GM18517 (cell line): Measurements from ENCODE around the gene RHOBTB3.
"Not testable (repeated sequence)": the region's sequence is repeated elsewhere in the genome, so short reads cannot be mapped to it uniquely, and the experiment has no call there.

Experiments used
- ATAC-seq: cut with Tn5 transposase; IDR thresholded peaks from one replicate; pipeline ENCODE4 v1.9.1; 2021; ENCODE audit warnings: mild to moderate bottlenecking, moderate library complexity; ENCODE audit not compliant: unreplicated experiment

Gene RHOBTB3

DNA sequence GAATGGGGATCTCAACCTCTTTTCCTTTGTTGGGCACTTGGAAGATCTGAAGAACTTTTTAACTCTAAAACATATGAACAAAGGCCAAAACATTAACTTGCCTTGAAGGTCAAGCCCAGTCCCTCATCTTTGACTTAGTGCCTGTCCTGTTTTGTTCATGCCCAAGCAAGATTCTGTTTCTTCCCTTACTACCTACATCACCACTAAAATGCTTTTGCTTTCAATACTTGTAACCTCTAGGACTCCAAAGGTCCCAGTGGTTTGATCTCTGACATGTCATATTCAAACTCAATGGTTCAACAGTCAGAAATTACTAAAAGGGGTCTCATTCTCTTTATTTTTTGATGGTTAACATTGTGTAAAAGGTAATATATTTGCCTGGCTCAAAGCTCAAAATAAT is 67.4 kb downstream of the RHOBTB3 start:
- no peak for ATAC-seq

DNA sequence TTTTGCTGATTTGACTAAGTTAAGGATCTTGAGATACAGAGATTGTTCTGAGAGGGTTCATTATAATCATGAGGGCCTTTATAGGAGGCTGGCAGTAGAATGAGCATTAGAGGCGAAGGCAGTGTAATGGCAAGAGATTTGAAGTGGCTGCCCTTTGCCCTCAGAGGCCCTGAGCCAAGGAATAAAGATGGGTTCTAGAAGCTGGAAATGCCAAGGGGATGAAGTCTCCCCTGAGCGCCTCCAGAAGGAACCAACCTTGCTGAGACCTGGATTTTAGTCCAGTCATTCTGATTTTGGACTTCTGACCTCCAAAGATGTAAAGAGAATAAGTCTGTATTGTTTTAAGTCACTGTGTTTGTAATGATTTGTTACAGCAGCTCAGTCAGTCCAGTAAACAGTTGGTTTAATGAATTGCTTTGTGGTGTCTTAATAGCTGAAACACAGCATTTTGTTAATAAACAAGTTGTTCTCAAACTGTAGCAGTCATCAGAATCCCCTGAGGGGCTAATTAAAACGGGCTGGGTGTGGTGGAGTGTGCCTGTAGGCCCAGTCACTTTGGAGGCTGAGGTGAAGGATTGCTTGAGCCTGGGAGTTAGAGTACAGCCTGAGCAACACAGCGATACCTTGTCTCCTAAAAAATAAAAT is 68.2 kb downstream of the RHOBTB3 start:
- ATAC-seq = no peak

DNA sequence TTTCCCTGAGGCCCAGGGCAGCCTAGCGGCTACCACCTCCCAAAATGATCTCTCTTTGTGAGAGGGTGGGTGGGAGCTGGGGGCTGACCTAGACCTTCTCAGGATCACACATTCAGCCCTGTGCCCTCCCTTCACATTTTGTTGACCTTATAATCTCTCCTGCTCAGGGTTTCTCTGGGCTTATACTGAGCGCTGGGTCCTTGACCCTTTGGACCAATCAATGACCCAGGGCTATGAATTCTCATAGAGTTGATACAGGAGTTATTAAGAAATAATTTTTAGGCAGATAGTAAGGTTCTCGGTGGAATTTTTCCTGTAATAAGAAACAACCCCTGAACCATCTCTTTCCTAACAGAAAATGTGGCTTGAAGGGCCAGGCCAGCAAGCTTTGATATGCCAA is 69.4 kb downstream of the RHOBTB3 start:
- ATAC-seq = no peak

DNA sequence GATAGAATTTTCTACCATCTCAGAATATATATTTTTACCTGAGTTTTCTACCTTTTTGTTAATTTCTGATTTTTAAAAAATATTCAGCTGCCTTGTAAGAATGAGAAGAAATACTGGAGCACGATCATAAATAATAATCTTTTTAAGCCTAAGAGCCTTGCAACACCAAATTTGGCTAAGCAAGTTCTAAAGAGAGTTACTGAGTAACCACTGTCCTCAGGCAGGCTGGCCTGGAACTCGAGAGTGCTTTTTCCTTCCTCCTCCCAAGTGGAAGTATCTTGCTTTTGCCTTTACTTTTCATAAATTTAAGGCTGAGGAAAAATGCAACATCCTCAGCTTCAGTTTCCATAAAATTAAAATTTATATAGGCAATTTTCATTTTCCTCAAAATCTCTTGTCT is 70.4 kb downstream of the RHOBTB3 start:
- no peak for ATAC-seq

DNA sequence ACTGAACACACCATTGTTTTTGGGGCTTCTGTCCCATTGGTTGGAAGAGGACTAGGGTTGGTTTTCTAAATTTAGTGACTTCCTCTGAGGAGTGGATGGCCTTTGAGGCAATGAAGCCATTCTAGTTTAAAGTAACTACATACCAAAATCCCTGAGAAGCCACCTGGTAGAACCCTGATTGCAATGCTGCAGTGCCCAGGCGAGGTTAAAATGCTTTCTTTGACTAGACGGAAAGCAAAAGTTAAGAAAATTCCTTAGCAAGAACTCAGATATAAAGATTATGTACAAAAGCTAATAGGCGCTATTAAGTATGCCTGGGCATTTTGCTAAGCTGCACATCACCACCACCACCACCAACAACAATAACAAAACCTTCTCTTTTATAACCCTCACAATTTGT is 70.8 kb downstream of the RHOBTB3 start:
- ATAC-seq = no peak

DNA sequence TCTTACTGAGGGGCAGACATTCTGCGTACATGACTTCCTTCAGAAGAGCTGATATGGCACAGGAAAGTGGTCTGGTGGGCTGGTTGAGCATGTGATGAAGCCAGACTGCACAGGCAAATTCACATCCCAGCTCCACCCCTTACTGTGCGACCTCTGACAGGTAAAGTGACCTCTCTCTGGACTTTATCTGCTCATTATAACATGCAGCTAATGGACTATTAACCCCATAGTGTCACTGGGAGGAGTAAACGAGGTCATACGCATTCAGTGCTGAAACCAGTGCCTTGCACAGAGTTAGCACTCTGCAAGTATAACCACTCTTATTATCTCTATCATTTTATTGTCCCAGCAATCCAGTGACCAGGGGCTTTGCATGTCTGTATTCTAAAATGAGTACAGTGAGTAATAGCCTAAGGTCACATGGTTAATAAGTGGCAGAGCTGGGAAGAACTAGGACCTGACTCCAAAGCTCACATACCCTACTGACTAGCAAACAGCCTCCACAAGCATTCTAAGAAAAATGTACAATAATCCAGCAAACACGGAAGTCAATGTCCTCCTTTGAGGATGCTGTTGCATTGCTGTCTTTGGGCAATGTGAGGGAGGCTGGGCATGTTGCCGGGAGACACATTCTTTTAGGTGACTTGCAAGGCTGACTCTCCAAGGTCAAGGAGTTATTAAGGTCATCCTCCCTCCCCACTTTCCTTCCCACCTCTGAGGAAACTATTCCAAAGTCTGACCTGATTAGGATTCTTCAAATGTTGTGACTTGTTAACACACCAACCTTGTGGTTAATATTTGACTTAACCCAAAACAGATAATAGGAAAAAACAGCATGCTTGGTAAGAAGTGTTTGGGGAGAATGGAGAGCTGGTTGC is 72.4 kb downstream of the RHOBTB3 start:
- no peak for ATAC-seq

DNA sequence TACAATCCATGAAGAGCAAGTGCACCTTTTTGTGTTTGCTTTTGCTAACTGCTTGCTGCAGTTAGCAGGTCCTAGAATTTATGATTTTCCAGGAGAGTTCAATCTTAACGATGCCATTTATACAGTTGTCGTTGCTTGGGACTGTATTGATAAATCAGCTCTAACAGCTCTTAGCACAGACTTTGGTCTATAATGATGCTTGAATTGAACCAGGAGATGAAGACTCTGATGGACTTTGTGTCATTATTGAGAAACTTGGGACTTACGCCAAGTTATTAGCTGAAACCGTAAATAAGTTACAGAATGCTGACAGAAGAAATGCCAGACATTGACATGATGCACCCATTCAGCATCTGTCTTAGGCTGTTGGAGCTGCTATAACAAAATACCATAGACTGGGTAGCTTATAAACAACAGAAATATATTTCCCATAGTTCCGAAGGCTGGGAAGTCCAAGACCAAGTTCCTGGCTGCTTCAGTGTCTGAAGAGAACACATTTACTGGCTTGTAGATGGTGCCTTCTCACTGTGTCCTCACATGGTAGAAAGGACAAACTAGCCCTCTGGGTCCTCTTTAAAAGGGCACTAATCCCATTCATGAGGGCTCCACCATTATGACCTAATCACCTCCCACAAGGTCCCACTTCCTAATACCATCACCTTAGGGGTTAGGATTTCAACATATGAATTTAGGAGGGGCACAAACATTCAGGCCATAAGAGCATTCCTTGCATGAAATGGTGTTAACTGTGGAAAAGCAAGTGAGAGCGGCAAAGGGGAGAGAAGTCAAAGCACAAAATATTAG is 73.8 kb downstream of the RHOBTB3 start:
- no peak for ATAC-seq

DNA sequence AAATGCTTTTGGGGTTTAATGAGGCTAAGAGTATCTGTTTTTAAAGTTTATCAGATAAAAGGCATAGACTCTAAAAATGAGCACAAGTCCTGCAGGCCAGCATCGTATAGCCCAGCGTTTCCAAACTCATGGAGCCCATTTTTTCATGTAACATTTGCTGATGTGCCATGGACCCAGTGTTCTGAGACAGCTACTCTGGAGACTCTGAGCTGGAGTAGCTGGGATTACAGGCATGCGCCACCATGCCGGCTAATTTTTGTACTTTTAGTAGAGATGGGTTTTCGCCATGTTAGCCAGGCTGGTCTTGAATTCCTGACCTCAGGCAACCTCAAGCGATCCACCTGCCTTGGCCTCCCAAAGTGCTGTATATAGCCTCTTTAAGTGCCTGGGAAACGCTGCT is 75.6 kb downstream of the RHOBTB3 start:
- ATAC-seq = no peak

DNA sequence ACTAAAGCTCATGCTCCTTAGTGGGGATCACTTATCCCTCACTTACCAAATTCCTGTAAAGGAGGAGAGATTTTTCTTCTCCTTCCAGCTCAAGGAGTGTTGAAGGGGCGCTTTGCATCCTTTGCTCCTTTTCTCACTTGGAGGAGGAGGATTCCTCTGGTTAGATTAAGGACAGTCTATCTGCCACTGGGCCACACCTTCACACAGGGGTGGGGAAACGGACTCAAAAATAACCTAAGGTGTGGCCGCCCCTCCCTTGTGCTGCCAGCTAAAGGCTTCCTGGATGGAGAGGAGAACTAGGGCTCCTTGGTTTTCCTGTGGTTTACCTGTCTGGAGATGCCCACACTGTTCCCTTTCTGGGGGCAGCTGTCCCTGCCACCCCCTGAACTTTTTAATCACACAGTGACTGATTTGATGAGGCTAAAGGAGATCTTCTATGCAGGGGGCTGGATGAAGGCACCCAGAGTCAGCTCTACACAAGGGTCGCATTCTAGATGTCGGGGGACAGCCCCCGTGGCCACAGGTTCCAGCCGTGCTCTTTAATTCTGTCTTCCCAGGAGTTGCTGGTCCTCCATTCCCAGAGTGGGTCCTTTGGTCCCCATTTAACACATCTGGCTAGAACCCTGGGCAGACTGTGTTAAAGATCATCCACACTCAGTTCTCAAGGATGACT is 77.0 kb downstream of the RHOBTB3 start:
- ATAC-seq = no peak

DNA sequence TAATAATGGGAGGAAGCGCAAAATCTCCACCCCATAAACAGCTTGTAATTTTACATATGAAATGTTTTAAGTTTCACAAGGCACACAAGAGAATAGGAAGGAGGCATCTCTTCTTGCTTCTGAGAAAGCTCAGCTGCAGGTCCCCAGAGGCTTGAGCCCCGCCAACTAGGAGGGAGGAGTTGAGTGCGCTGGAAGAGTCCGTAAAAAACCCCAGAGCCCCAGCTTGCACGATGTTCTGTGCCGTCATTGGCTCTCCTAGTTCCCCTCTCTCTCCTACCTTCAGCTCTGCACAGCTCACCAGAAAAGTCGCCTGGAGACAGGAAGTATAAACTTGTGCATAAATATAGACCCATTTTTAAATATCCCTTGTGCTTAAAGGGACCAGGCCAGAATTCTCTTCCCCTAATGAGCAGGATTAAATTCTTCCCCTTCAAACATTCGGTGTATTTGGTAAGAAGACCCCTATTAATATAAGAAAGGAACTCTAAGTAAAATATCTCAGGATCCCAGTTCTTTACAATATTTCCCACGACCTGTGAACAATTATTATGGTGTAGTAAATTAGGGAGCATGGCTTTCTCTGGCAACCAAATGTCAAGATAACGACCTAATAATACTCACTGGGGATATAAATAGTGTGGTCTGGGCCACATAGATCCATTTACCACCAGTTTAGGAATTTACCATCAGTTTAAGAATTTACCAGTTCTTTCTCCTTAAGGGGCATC is 77.7 kb downstream of the RHOBTB3 start:
- ATAC-seq = peak; percentile 99

DNA sequence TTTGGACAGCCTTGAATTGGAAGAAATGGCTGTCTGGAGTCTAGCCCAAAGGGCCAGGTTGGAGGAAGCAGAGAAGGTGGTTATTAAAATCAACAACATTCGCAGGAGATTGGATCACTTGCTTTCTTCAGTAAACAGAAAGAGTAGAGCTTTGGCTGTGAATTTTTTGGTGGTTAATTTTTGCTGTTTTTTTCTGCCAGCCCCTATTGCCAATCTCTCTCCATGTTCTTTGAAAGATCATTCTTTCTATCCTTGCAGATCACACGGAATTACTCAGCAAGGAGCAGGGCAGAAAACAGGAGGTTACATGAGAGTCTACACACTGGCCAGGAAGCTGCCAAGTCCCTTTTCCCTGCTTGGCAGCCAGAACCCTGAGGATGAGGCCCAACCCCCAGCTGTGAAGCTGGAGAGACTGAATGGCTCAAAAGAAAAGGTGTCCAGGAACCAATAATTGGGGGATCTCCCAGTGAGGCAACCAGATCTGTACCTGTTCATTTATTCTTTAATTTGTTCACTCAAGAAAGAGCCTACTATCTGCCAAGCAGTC is 78.4 kb downstream of the RHOBTB3 start:
- ATAC-seq = no peak

DNA sequence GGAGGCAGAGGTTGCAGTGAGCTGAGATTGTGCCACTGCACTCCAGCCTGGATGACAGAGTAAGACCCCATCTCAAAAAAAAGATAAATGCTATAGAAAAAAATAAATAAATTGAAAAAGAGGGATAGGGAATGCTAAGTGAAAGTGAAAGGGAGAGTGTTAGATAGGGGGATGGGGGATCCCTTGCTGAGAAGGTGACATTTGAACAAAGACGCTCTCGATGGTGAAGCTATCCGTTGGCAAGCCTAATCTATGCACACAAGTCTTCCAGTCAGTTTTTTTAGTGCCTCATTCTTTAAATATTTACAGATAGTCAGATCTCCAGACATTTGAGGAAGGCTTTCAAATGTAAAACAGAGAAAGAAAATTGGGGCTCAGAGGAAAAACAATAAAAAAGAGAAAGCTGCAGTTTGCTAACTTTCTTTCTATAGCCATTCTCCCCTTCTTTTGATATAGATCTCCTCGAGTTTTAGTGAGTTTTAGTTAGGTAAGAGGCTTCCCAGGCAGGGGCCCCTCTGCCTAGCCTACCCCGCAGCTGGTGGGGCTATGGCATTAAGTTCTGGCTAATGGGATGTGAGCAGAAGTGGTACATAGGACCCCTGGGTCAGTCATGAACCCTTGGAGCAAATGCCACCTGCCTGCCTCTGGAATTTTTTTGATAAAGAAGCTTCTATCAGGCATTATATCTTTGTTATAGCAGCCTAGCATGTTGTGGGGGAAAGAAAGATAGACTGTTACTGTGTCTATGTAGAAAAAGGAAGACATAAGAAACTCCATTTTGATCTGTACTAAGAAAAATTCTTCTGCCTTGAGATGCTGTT is 79.4 kb downstream of the RHOBTB3 start:
- no peak for ATAC-seq

DNA sequence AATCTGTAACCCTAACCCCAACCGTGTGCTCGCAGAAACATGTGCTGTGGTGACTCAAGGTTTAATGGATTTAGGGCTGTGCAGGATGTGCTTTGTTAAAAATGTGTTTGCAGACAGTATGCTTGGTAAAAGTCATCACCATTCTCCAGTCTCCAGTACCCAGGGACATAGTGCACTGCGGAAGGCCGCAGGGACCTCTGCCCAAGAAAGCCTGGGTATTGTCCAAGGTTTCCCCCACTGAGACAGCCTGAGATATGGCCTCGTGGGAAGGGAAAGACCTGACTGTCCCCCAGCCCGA is 79.9 kb downstream of the RHOBTB3 start:
- ATAC-seq = not testable (repeated sequence)

DNA sequence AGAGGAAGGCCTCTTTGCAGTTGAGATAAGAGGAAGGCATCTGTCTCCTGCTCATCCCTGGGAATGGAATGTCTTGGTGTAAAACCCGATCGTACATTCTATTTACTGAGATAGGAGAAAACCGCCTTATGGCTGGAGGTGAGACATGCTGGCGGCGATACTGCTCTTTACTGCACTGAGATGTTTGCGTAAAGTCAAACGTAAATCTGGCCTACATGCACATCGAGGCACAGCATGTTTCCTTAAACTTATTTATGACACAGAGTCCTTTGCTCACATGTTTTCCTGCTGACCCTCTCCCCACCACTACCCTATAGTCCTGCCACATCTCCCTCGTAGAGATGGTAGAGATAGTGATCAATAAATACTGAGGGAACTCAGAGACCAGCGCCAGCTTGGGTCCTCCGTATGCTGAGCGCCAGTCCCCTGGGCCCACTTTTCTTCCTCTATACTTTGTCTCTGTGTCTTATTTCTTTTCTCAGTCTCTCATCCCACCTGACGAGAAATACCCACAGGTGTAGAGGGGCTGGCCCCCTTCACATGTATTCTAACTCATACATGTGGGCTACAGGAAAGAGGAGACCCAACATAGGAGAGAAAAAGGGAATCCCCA is 80.4 kb downstream of the RHOBTB3 start:
- ATAC-seq = not testable (repeated sequence)

DNA sequence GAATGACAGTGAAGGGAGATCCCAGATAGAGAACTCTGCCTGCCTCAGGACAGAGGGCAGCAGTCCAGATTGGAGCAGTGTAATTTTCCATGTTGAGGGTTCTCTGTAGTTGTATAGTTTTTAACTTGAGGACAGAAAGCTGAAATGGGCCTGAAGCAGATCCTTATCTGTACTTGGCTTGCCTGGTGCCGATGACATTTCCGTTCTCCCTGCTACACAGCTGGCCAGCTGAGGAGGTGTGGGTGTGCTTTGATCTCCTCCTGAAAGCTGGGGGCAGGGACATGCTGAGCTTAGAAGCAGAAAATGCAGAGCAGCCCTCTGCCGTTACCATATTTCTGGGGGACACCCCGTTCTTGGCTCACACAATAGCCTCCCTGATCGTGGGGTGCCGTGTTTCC is 80.9 kb downstream of the RHOBTB3 start:
- ATAC-seq = no peak

DNA sequence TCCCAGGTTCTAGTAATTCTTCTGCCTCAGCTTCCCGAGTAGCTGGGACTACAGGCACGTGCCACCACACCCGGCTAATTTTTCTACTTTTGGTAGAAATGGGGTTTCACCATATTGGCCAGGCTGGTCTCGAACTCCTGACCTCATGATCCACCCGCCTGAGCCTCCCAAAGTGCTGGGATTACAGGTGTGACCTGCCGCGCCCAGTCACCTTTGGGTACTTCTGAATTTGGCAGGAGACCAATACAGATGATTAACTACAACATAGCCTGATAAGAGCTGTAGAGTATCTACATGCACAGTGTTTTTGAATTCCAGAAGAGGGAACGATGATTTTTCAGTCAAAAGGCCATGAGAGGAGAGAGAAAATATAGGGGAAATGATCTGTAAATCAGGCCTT is 81.9 kb downstream of the RHOBTB3 start:
- not testable (repeated sequence) for ATAC-seq

DNA sequence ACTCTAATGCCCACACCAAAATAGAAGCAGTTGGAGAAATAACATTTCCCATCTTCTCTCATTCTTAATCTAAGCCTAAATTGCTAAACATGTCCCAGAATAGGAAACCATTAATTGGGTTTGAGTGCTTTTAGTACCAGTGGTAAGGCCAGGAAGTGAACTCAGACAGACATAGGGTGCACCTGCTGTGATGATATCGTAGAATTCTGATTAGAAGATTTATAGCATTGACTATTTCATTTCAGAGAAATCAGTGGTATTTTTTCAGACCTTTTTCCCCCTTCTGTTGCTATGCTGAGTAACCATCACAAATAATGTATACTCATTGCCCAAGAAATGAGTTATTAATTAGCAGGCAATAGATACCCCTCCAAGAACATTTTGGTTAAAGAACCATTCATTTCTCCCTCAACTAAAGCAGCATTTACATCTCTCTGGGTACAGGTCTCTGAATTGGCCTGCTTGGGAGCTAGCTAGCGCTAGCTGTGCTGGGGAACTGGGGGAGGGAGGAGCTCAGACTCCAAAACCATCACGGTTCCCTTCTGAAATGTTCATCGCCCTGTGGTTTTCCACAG is 84.1 kb downstream of the RHOBTB3 start:
- ATAC-seq = no peak

DNA sequence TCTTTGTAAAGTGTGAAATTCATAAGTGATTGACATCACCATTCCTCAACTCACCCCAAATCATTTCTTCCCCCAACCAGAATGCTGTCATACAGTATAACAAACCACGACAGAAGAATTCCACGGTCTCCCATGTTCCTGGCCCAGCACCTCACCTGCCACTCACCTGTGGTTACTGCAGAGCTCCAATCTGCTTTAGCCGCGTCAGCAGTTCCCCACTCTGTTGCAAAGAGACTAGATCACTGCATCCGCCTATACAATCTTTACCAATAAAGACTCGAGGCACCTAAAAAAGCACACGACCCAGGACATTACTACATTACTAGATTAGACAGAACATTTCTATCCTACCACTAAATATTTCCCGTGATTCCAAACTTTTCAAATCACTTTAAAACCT is 85.2 kb downstream of the RHOBTB3 start:
- ATAC-seq = no peak

DNA sequence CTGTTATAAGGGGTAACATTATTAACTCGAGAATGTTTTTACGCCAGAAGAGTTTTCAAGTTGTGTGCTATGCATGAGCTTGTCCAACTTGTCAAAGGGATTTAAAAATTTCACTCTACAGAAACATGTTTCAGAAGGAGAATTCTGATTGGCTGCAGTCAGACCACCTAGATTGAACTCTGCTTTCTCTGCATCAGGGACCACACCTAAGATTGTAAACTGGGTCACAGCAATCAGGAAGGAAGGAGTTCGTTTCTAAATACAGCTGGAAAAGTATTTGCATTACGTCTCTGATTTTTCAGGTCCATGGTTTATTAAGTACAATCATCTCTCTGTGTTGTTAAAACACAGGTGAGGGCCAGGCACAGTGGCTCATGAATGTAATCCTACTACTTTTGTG is 85.6 kb downstream of the RHOBTB3 start:
- no peak for ATAC-seq
